HCT116 (cell line): ENCODE measurements around the gene ZNF322. TPM values are rescaled to one million over a fixed set of nuclear protein-coding genes. Genes with fewer than 3 reads are reported as not detected.

Experiments used
- ATAC-seq: fragments of 200-7000 bp; cut with Tn5 transposase; 2 replicates; pipeline ENCODE4 v1.9.1; 2020; ENCODE audit warnings: mild to moderate bottlenecking, moderate library complexity
- BruUV-seq: library from RNA; stranded (reverse); fragments of 400-500 nt; replicated peaks from 2 replicates; lab custom pipeline; 2021; lab: Mats Ljungman, UMichigan
- CTCF ChIA-PET: fragments of 300-600 bp; sonication (Branson Sonifier 250); formaldehyde crosslinking; loops from one replicate; lab custom pipeline; 2021; ENCODE audit warnings: antibody characterized with exemption; lab: Charles Lee
- POLR2A ChIA-PET: fragments of 300-600, 350-600 bp; sonication (Branson Sonifier 250); formaldehyde crosslinking; loops from one replicate; lab custom pipeline; 2021; ENCODE audit warnings: antibody characterized with exemption; lab: Charles Lee
- RAD21 ChIA-PET, 2 experiments: fragments of 300-600 bp; sonication (Branson Sonifier 250); formaldehyde crosslinking; loops; one replicate each; lab custom pipeline; 2023; ENCODE audit warnings: low total read pairs in 2 of 2; ENCODE audit not compliant: uncharacterized antibody in 2 of 2, unreplicated experiment in 2 of 2, low non-redundant PET in 1 of 2; lab: Charles Lee
- DNase-seq: peaks from one replicate; pipeline ENCODE4 v3.0.0-alpha.2; 2010; ENCODE audit warnings: low read depth, low spot score
- H2AFZ ChIP-seq: fragments of 200-600 bp; shearing (Covaris generic), sonication (generic); 2 replicates; pipeline ENCODE4 v1.6.1; 2017; ENCODE audit warnings: low read depth, mixed run types, mixed read lengths, antibody characterized with exemption, low read length; ENCODE audit not compliant: poor library complexity, severe bottlenecking
- H3K27ac ChIP-seq: 2 replicates; pipeline ENCODE4 v1.5.1; 2012; ENCODE audit warnings: low read depth, low read length
- H3K27me3 ChIP-seq: fragments of 200-600 bp; sonication (generic); 2 replicates; pipeline ENCODE4 v1.6.1; 2016; ENCODE audit warnings: mixed run types, low read length, mixed read lengths; ENCODE audit not compliant: insufficient read depth
- H3K36me3 ChIP-seq, 2 experiments: fragments of 200-500 bp in 1 of 2; fragments of 200-600 bp in 1 of 2; sonication (Bioruptor generic) in 1 of 2; sonication (generic) in 1 of 2; 2 replicates each; pipeline versions ENCODE4 v1.5.1 to v1.6.1; 2014 to 2016; ENCODE audit warnings: low read length in 2 of 2, inconsistent platforms in 1 of 2, mixed read lengths in 1 of 2, mixed run types in 1 of 2; ENCODE audit not compliant: insufficient read depth in 2 of 2, control insufficient read depth in 1 of 2
- H3K4me1 ChIP-seq, 2 experiments: fragments of 200-600 bp in 1 of 2; sonication (generic) in 1 of 2; 2 replicates each; pipeline versions ENCODE4 v1.5.1 to v1.6.1; 2012 to 2017; ENCODE audit warnings: low read length in 2 of 2, inconsistent platforms in 1 of 2, mild to moderate bottlenecking in 1 of 2, mixed read lengths in 1 of 2, mixed run types in 1 of 2, moderate library complexity in 1 of 2; ENCODE audit not compliant: insufficient read depth in 2 of 2, control insufficient read depth in 1 of 2
- H3K4me2 ChIP-seq: fragments of 200-600 bp; sonication (generic); 2 replicates; pipeline ENCODE4 v1.6.1; 2017; ENCODE audit warnings: mixed run types, low read length, mixed read lengths
- H3K4me3 ChIP-seq, 2 experiments: fragments of 200-600 bp in 1 of 2; sonication (generic) in 1 of 2; replicated peaks in 1 of 2; 2 replicates each; pipeline ENCODE4 v1.5.1; 2011 to 2016; ENCODE audit warnings: low read length in 2 of 2, control low read depth in 1 of 2, low read depth in 1 of 2, mild to moderate bottlenecking in 1 of 2, mixed read lengths in 1 of 2, mixed run types in 1 of 2
- H3K79me2 ChIP-seq: fragments of 200-600 bp; sonication (generic); 2 replicates; pipeline ENCODE4 v1.6.1; 2017; ENCODE audit warnings: mild to moderate bottlenecking, mixed run types, low read length, moderate library complexity, mixed read lengths; ENCODE audit not compliant: insufficient read depth
- H3K9ac ChIP-seq: fragments of 200-600 bp; sonication (generic); 2 replicates; pipeline ENCODE4 v1.6.1; 2016; ENCODE audit warnings: low read length, mixed read lengths
- H3K9me2 ChIP-seq: fragments of 200-600 bp; sonication (generic), shearing (Covaris generic); 2 replicates; pipeline ENCODE4 v1.6.1; 2017; ENCODE audit warnings: mixed run types, mild to moderate bottlenecking, moderate library complexity; ENCODE audit not compliant: insufficient read depth
- H3K9me3 ChIP-seq, 2 experiments: fragments of 200-500 bp in 1 of 2; fragments of 200-600 bp in 1 of 2; sonication (Bioruptor generic) in 1 of 2; sonication (generic) in 1 of 2; 2 replicates each; pipeline ENCODE4 v1.6.1; 2014 to 2017; ENCODE audit warnings: low read length in 2 of 2, mixed read lengths in 2 of 2, inconsistent platforms in 1 of 2, low read depth in 1 of 2, mild to moderate bottlenecking in 1 of 2, mixed run types in 1 of 2, moderate library complexity in 1 of 2; ENCODE audit not compliant: control insufficient read depth in 1 of 2, insufficient read depth in 1 of 2
- H4K20me1 ChIP-seq: fragments of 200-600 bp; sonication (generic), shearing (Covaris generic); 2 replicates; pipeline ENCODE4 v1.6.1; 2017; ENCODE audit warnings: mixed run types, mild to moderate bottlenecking, moderate library complexity; ENCODE audit not compliant: insufficient read depth
- ATF3 ChIP-seq: IDR thresholded peaks from 2 replicates; pipeline ENCODE4 v1.6.1; 2012
- CBX3 ChIP-seq: IDR thresholded peaks from 2 replicates; pipeline ENCODE4 v1.6.1; 2012; ENCODE audit warnings: low read depth
- CEBPB ChIP-seq: IDR thresholded peaks from 2 replicates; pipeline ENCODE4 v1.6.1; 2012; ENCODE audit warnings: low read depth
- CTCF ChIP-seq, 3 experiments: fragments of 200-600 bp in 1 of 3; sonication (generic) in 1 of 3; IDR thresholded peaks in 2 of 3; conservative IDR thresholded peaks in 1 of 3; 2 replicates each; pipeline ENCODE4 v1.5.1; 2012 to 2017; ENCODE audit warnings: low read depth in 2 of 3, low read length in 2 of 3, antibody characterized with exemption in 1 of 3, borderline replicate concordance in 1 of 3, control low read depth in 1 of 3, mild to moderate bottlenecking in 1 of 3, mixed read lengths in 1 of 3, mixed run types in 1 of 3, moderate library complexity in 1 of 3; ENCODE audit not compliant: insufficient read depth in 1 of 3
- EZH2 ChIP-seq: fragments of 200-600 bp; sonication (generic); IDR thresholded peaks from 2 replicates; pipeline ENCODE4 v1.6.1; 2017; ENCODE audit warnings: antibody characterized with exemption, mixed run types
- EZH2phosphoT487 ChIP-seq: fragments of 200-600 bp; IDR thresholded peaks from 2 replicates; pipeline ENCODE4 v1.6.1; 2018; ENCODE audit warnings: antibody characterized with exemption, borderline replicate concordance
- FOSL1 ChIP-seq: IDR thresholded peaks from 2 replicates; pipeline ENCODE4 v1.6.1; 2012; ENCODE audit warnings: low read depth
- MAX ChIP-seq: IDR thresholded peaks from 2 replicates; pipeline ENCODE4 v1.6.1; 2012
- POLR2A ChIP-seq: IDR thresholded peaks from 2 replicates; pipeline ENCODE4 v1.7.0; 2011; ENCODE audit warnings: borderline replicate concordance; ENCODE audit not compliant: insufficient read depth, insufficient read length; ENCODE audit errors: extremely low read depth
- POLR2AphosphoS5 ChIP-seq: IDR thresholded peaks from 2 replicates; pipeline ENCODE4 v1.6.1; 2011; ENCODE audit warnings: mild to moderate bottlenecking, low read depth, low read length, moderate library complexity
- REST ChIP-seq: IDR thresholded peaks from 2 replicates; pipeline ENCODE4 v1.6.1; 2012; ENCODE audit warnings: low read depth
- SIN3A ChIP-seq: IDR thresholded peaks from 2 replicates; pipeline ENCODE4 v1.6.1; 2012; ENCODE audit warnings: low read depth
- SRF ChIP-seq: IDR thresholded peaks from 2 replicates; pipeline ENCODE4 v1.6.1; 2012; ENCODE audit warnings: low read depth
- YY1 ChIP-seq: IDR thresholded peaks from 2 replicates; pipeline ENCODE4 v1.6.1; 2011; ENCODE audit warnings: low read length, low read depth, moderate library complexity, mild to moderate bottlenecking; ENCODE audit not compliant: insufficient replicate concordance; ENCODE audit errors: extremely low read depth
- ZFX ChIP-seq: fragments of 450-650 bp; IDR thresholded peaks from 2 replicates; pipeline ENCODE4 v1.6.1; 2017
- ZNF274 ChIP-seq: fragments of 200-500 bp; sonication (Bioruptor generic); IDR thresholded peaks from 2 replicates; pipeline ENCODE4 v1.6.1; 2014; ENCODE audit warnings: mild to moderate bottlenecking, low read depth, low read length, inconsistent platforms
- intact Hi-C: fragments of 100-400 bp; cut with micrococcal nuclease; formaldehyde crosslinking; loops from 2 replicates; pipeline ENCODE4 v1.10.0; 2022
- total RNA-seq: library from RNA; stranded (reverse); gene quantifications from one replicate; pipeline ENCODE4 v1.2.1, GENCODE V29; 2021; ENCODE audit not compliant: unreplicated experiment

ZNF322 gene
- total RNA-seq, 1 experiment from 2014 or later, result 22.9 TPM

- no peaks in the 10 kb centered on the region for H3K27me3 ChIP-seq
- CTCF ChIA-PET, result no interaction called here
- H2AFZ ChIP-seq, result no peak overlapping the region
- H4K20me1 ChIP-seq, result no peaks in the 10 kb centered on the region
- BruUV-seq, result no TSS peak
- H3K4me1 ChIP-seq, result no peaks in the 10 kb centered on the region; a peak in 1 of 4 replicates
- H3K4me3 ChIP-seq, result no peak overlapping the region
- no peak for DNase-seq
- H3K9me3 ChIP-seq, result no peaks in the 10 kb centered on the region
- RAD21 ChIA-PET, result no interaction called here
- TF ChIP-seq CTCF (IDR thresholded peaks at IDR 0.05 in 2 of 3, conservative IDR thresholded peaks at IDR 0.05 in 1 of 3; ENCODE audit: borderline replicate concordance in 1 of 3, insufficient read depth in 1 of 3, low read depth in 2 of 3, low read length in 2 of 3) (no peak), ATF3 (no peak), SIN3A (no peak), ZFX (no peak), REST (no peak), YY1 (no peak), MAX (no peak), EZH2 (no peak), POLR2AphosphoS5 (no peak), CBX3 (no peak), POLR2A (no peak), FOSL1 (no peak), SRF (no peak), EZH2phosphoT487 (no peak), ZNF274 (no peak), CEBPB (no peak)
- H3K79me2 ChIP-seq, result no peaks in the 10 kb centered on the region
- no peaks in the 10 kb centered on the region for H3K36me3 ChIP-seq
- H3K27ac ChIP-seq, result no peak overlapping the region
- H3K9me2 ChIP-seq, result peaks cover 1% of the 10 kb centered on the region; the same call in 1 of the 2 replicates
- intact Hi-C loops, result no loop called here
- no peak overlapping the region for H3K4me2 ChIP-seq
- POLR2A ChIA-PET, result no interaction called here
- ATAC-seq, result no peak
- no peak overlapping the region for H3K9ac ChIP-seq
Measured at GRCh38 chr6:26611599-26611998, 47.9 kb downstream of the ZNF322 start.
